Activated naive CD4-positive, alpha-beta T cell treated with anti-CD3 and anti-CD28 coated beads, Interleukin-2, amount 50 U/mL, for 72 hours (primary cell): Measurements from ENCODE around the gene RASD2. TPM values are rescaled to one million over a fixed set of nuclear protein-coding genes. Genes with fewer than 3 reads are reported as not detected.

Experiments used
- ATAC-seq, 2 donors: fragments of 150-1000 bp; cut with Tn5 transposase; 2 replicates each; pipeline ENCODE4 v1.10.0; 2021; ENCODE audit warnings: mild to moderate bottlenecking in 2 of 2, moderate library complexity in 2 of 2
- DNase-seq, 2 donors: peaks; one replicate each; pipeline ENCODE4 v3.0.0; 2021 to 2022; ENCODE audit warnings: low spot score in 2 of 2
- H3K27ac Mint-ChIP-seq, 2 donors: one replicate each; pipeline ENCODE4 v1.8.0; 2022; ENCODE audit warnings: mild to moderate bottlenecking in 2 of 2, mixed read lengths in 2 of 2
- H3K36me3 Mint-ChIP-seq, 2 donors: one replicate each; pipeline ENCODE4 v1.8.0; 2022; ENCODE audit warnings: mixed read lengths in 2 of 2
- H3K9me3 Mint-ChIP-seq, 2 donors: one replicate each; pipeline ENCODE4 v1.8.0; 2022; ENCODE audit warnings: mixed read lengths in 2 of 2
- total RNA-seq, 2 donors: library from RNA; stranded (reverse); gene quantifications; one replicate each; pipeline ENCODE4 v1.2.3, GENCODE V29; 2022

RASD2 gene
- total RNA-seq, 2 donors from 2014 or later: 0.08 to 0.46 TPM

DNA sequence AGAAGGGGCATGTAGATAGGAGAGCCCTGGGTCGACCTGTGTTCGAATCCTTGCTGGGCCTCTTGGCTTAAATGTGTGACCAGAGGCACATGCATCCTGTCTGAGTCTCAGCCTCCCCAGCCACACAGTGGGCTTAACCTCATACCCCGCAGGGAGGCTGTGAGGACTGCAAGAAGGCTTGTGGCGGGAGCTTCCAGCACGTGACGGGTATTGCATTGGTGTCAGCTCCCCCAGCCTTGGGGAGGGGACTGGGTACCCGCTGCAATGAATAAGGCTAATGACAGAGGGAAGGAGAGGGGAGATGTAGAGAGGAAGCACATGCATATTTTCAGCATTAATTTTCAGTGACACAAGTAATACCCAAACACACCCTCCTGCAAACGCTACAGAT is 8.1 kb downstream of the RASD2 start:
- ATAC-seq: no peak
- Mint-ChIP-seq H3K27ac (no peak overlapping the region), H3K9me3 (no peaks in the 10 kb centered on the region), H3K36me3 (no peaks in the 10 kb centered on the region)
- DNase-seq: no peak

DNA sequence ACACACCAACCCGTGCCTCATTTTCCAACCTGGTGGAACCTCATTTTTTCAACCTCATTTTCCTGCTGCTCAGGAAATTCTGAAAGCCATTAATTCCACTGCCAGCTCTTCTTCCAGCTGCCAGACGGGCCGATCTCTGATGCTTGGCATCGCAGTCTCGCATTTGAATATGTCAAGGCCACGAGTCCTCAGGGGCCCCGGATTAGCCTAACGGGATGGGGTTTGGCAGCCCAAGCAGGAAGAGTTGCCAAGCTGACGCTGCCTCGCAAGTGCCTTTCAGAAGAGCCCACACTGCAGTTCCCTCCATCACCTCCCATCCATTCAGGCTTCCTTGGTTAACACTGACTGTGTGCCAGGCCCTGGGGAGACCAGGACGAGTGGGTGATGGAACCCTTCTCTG is 8.7 kb downstream of the RASD2 start:
- H3K27ac Mint-ChIP-seq: no peak overlapping the region
- no peak for DNase-seq
- no peaks in the 10 kb centered on the region for H3K9me3 Mint-ChIP-seq
- no peaks in the 10 kb centered on the region for H3K36me3 Mint-ChIP-seq
- no peak for ATAC-seq

DNA sequence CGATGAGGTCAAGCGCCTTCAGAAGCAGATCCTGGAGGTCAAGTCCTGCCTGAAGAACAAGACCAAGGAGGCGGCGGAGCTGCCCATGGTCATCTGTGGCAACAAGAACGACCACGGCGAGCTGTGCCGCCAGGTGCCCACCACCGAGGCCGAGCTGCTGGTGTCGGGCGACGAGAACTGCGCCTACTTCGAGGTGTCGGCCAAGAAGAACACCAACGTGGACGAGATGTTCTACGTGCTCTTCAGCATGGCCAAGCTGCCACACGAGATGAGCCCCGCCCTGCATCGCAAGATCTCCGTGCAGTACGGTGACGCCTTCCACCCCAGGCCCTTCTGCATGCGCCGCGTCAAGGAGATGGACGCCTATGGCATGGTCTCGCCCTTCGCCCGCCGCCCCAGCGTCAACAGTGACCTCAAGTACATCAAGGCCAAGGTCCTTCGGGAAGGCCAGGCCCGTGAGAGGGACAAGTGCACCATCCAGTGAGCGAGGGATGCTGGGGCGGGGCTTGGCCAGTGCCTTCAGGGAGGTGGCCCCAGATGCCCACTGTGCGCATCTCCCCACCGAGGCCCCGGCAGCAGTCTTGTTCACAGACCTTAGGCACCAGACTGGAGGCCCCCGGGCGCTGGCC is 11.0 kb downstream of the RASD2 start:
- H3K36me3 Mint-ChIP-seq: no peaks in the 10 kb centered on the region
- no peaks in the 10 kb centered on the region for H3K9me3 Mint-ChIP-seq
- ATAC-seq: no peak
- H3K27ac Mint-ChIP-seq: no peak overlapping the region
- no peak for DNase-seq

DNA sequence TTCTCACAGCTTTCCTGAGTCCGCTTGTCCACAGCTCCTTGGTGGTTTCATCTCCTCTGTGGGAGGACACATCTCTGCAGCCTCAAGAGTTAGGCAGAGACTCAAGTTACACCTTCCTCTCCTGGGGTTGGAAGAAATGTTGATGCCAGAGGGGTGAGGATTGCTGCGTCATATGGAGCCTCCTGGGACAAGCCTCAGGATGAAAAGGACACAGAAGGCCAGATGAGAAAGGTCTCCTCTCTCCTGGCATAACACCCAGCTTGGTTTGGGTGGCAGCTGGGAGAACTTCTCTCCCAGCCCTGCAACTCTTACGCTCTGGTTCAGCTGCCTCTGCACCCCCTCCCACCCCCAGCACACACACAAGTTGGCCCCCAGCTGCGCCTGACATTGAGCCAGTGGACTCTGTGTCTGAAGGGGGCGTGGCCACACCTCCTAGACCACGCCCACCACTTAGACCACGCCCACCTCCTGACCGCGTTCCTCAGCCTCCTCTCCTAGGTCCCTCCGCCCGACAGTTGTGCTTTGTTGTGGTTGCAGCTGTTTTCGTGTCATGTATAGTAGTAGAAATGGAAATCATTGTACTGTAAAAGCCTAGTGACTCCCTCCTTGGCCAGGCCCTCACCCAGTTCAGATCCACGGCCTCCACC is 11.7 kb downstream of the RASD2 start:
- Mint-ChIP-seq H3K27ac (no peak overlapping the region), H3K9me3 (no peaks in the 10 kb centered on the region)
- ATAC-seq: peak; percentile 80 to 97

DNA sequence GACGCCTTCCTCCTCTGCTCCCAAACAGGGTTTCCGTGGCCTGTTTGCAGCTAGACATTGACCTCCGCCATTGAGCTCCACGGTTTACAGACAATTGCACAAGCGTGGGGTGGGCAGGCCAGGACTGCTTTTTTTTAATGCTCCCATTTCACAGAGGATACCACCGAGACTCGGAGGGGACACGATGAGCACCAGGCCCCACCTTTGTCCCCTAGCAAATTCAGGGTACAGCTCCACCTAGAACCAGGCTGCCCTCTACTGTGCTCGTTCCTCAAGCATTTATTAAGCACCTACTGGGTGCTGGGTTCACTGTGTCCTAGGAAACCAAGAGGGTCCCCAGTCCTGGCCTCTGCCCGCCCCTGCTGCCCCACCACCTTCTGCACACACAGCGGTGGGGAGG is 12.2 kb downstream of the RASD2 start:
- Mint-ChIP-seq H3K27ac (no peak overlapping the region), H3K36me3 (no peaks in the 10 kb centered on the region), H3K9me3 (no peaks in the 10 kb centered on the region)
- no peak for DNase-seq
- no peak for ATAC-seq

More for the DNA sequence above, 11.7 kb downstream of the RASD2 start:
- peak; percentile 63 to 84 for DNase-seq
- H3K36me3 Mint-ChIP-seq: no peaks in the 10 kb centered on the region

DNA sequence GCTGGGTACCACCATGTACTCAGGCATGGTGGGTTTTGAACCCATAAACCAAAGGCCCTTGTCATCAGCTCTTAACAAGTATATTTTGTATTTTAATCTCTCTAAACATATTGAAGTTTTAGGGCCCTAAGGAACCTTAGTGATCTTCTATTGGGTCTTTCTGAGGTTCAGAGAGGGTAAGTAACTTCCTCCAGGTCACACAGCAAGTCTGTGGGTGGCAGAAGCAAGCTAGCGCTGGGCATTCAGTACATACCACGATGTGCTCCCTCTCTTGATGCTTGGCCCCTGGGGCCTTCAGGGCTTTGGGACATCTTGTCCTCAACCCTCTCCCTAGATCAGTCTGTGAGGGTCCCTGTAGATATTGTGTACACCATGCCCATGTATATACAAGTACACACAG is 12.7 kb downstream of the RASD2 start:
- Mint-ChIP-seq H3K27ac (no peak overlapping the region), H3K9me3 (no peaks in the 10 kb centered on the region), H3K36me3 (no peaks in the 10 kb centered on the region)
- no peak for ATAC-seq
- DNase-seq: no peak

DNA sequence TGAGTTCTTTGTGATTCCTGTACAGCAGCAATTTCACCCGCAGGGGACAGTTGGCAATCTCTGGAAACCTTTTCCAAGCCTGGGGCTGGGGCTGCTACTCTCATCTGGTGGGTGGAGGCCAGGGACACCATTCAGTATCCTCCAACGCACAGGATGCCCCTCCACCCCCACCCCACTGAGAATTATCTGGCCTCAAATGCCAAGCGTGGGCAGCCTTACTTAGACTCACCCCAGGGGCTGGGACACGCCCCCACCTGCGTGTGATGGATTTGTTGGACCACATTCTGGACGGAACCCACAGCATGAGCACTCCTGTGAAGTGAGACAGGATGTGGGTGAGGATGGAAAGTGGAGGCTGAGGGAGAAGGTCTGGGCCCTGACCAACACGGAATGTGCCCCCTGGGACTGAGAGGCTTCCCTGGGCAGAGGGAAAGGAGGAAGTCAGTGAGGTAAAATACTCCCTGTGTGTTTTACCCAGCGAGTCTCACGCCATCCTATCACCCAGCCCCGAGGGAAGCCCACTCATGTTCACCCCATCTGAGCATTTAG is 13.7 kb downstream of the RASD2 start:
- no peak for ATAC-seq
- Mint-ChIP-seq H3K27ac (no peak overlapping the region), H3K36me3 (no peaks in the 10 kb centered on the region), H3K9me3 (no peaks in the 10 kb centered on the region)
- no peak for DNase-seq

DNA sequence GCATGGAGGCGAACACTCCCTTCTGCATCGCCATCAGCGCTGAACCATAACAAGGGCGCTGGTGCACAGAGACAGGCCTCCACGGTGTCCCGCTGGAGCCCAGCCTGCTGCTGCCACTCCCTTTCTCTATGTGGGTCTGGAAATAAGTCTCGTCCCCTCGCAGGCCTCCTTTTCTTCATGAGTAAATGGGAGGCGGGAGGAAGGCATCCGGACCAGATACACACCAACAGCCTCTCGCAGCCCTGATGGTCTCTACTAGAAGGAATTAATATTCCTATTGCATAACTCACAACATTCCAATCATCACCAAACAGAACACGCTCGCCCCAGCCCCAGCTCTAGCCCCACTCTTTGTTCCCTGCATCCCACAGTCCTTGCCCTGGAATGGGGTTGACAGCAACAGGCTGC is 14.9 kb downstream of the RASD2 start:
- Mint-ChIP-seq H3K9me3 (no peaks in the 10 kb centered on the region), H3K36me3 (no peaks in the 10 kb centered on the region), H3K27ac (no peak overlapping the region)
- DNase-seq (no peak), ATAC-seq (no peak)

DNA sequence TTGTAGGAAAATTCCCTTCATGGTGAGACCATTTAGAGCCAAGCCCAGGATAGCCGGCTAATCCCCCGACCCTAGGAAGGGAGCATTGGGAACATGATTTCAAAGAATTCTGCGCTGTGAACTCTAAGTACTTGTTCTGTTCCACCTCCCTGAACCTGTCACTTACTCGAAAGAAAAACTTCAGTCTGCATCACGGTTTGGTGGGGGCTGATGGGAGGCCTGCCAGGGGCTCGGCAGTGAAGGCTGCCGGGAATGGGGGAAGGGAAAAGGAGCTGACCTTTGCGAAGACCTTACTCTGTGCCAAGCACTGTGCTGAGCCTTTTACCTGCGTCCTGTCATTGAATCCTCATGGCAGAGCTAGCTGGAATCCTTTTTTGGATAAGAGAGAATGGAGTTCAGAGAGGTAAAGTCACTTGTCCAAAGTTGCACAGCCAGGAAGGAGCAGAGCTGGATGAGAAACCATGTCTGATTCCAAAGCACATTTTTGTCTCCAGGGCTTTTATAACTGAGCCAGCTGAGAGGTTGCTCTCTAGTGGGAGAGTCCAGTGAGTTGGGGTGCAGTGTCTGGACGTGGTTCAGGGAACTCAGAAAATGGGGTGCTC is 15.4 kb downstream of the RASD2 start:
- ATAC-seq: no peak
- H3K27ac Mint-ChIP-seq: no peak overlapping the region
- H3K9me3 Mint-ChIP-seq: no peaks in the 10 kb centered on the region
- DNase-seq: no peak
- no peaks in the 10 kb centered on the region for H3K36me3 Mint-ChIP-seq

DNA sequence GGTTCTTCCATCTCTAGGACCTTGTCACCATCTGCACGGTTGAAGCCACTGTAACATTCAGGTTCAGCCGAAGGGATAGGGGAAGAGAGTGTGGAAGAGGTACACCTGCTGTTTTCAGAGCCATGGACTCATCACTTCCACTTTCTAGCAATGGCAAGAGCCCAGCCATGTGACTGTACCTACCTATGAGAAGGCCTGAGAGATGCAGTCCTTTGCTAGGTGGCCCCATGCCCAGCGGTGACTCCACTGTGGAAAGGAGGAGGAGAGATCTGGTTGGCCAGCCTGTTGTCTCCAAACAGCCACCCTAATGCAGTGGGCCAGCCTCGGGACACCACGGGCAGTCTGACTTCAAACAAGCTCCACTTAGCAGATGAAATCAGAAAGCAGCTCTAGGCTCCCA is 16.0 kb downstream of the RASD2 start:
- no peaks in the 10 kb centered on the region for H3K36me3 Mint-ChIP-seq
- ATAC-seq: no peak

DNA sequence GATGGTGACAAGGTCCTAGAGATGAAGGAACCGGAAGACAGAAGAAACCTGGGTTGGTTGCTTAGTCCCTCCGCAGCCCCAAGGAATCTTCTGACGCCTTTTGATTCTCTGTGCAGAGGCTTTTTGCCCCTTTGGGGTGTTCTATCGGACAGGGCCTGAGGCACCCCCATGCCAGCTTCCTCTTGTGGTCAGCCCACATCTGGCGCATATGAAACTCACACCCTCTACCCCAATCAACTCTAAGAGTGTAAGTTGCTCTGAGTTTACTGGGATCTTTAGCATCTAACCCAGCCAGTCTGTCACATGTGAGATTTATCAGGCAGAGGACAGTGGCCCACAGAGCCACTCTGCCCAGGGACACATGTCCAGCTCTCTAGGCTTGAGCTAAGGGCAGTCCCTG is 17.4 kb downstream of the RASD2 start:
- H3K9me3 Mint-ChIP-seq: no peaks in the 10 kb centered on the region
- ATAC-seq: peak in 1 of 2 donors; percentile 16
- no peaks in the 10 kb centered on the region for H3K36me3 Mint-ChIP-seq
- DNase-seq: no peak
- no peak overlapping the region for H3K27ac Mint-ChIP-seq

More for the DNA sequence above, 16.0 kb downstream of the RASD2 start:
- H3K9me3 Mint-ChIP-seq: no peaks in the 10 kb centered on the region
- no peak for DNase-seq
- H3K27ac Mint-ChIP-seq: no peak overlapping the region

DNA sequence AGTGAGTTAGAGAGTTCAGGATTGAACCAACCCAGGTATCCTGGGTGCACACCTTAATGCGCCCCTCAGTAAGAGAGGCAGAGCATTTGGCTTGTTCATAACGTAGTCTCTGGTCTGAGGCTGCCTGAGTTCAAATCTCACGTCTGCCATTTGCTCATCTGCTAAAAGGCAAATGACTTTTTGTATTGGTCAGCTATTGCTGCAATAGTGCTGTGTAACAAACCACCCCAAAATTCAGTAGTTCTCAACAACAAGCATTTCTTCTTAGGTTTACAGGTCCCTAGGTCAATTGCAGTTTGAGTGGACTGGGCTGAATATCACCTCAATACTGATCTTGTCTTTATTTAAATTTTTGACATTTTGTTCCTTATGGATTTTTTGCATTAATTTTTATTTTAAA is 18.1 kb downstream of the RASD2 start:
- ATAC-seq (no peak), DNase-seq (no peak)
- Mint-ChIP-seq H3K27ac (no peak overlapping the region), H3K36me3 (no peaks in the 10 kb centered on the region), H3K9me3 (no peaks in the 10 kb centered on the region)

DNA sequence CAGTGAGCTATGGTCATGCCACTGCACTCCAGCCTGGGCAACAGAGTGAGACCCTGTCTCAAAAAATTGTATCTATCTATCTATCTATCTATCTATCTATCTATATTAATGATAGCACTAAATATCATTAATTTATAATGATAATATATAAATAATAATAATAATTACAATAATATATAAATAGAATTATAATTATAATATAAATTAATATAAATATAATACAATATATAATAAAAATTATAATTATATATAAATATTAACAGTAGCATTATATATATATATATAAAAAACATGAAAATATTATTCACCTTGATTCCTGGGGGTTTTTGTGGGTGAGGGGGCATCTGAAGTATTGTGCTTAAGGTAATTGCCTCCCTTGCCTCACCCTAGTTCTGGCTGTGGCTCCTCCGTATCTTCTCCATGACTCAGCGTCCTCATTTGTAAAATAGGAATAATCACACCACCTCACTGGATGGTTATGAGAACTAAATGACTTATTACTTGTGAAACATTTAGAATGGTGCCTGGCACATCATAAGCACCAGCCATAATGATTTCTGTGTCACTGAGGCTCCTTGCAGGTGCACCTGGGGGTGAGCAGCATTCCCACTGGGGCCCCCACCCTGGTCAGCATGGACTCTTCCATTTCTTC is 18.8 kb downstream of the RASD2 start:
- no peaks in the 10 kb centered on the region for H3K9me3 Mint-ChIP-seq
- no peak for DNase-seq
- no peaks in the 10 kb centered on the region for H3K36me3 Mint-ChIP-seq
- no peak for ATAC-seq
- no peak overlapping the region for H3K27ac Mint-ChIP-seq

DNA sequence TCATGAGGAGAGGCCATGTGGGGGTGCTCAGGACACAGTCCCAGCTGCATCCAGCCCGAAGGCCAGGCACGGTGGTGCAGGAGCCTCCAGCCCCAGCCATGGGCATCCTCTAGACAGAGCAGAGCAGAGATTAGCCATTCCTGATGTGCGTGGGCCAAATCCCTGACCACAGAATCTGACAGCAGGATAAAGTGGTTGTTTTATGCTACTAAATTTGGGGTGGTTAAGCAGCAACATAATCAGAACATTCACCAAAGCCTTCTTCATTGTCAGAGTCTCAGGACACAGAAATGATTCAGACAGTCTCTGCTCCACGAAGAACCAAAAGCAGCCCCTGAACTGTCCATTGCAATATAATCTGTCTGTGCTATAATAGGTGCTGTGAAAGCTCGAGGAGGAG is 19.7 kb downstream of the RASD2 start:
- ATAC-seq (no peak), DNase-seq (no peak)
- H3K9me3 Mint-ChIP-seq: no peaks in the 10 kb centered on the region
- no peak overlapping the region for H3K27ac Mint-ChIP-seq
- H3K36me3 Mint-ChIP-seq: no peaks in the 10 kb centered on the region

DNA sequence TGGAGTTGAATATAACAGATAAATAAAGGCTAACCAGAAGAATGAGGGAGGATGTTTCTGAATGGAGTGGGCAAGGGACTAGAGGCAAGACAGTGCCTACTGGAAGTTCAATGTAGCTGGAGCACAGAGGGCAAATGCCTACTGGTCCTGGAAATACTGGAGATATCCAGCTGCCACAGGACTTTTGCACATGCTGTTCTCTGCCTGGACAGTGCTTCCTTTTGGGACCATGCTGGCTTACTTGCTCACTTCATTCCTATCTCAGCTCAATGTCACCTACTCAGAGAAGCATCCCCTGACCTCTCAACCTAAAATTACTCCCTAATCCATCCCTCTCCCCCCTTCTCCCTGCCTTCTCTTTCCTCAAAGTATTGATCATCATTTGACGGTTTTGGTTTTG is 20.2 kb downstream of the RASD2 start:
- Mint-ChIP-seq H3K27ac (no peak overlapping the region), H3K9me3 (no peaks in the 10 kb centered on the region), H3K36me3 (no peaks in the 10 kb centered on the region)
- DNase-seq: no peak
- ATAC-seq: no peak

DNA sequence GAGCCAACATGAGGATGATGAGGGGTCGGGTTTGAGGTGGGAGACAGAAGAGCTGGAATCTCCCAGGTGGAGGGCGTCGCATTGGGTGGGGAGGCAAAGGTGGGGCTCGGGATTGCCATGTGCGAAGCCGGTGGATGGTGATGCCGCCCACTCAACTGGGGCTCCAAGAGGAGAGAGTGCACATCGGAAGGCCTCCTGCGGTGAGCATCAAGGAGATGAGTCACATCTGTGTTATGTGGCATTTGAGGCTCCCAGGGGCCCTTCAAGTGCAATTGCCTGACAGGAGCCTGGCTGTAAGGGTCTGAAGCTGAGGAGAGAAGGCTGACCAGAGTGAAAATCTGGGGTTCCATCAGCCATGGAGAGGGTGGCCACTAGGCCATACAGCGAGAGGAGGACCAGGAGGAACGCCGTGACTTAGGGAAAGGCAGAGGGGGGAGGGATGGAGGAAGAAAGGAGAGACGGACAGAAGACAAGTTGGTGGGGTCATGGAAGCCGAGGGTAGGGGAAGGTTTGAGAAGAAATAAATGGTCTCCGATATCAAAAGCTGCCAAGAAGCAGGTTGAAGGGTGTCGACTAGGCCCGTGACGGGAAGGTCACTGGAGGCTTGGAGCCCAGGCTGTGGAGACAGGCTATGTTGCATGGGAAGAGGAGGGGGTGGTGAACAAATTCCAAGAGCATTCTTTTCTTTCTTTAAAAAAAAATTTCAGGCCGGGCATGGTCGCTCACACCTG is 21.3 kb downstream of the RASD2 start:
- DNase-seq (no peak), ATAC-seq (no peak)
- no peaks in the 10 kb centered on the region for H3K9me3 Mint-ChIP-seq
- no peak overlapping the region for H3K27ac Mint-ChIP-seq
- no peaks in the 10 kb centered on the region for H3K36me3 Mint-ChIP-seq

DNA sequence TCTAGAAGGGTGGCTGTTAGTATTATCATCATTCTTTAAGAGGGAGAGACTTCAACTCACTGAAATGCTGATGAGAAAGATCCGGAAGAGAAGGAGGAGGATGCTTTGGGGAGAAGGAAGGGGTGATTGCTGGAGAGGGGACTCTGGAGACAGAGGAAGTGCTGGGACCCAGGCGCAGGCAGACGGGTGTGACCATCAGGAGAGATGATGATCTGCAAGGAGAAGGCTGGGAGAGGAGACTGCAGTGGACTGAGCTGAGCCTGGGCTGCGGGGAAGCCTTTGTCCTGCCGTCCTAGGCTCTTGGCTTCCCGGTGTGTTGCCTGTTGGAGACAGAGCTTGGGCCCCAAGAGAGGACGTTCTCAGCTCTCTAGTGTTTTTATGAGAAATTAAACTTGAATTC is 22.6 kb downstream of the RASD2 start:
- ATAC-seq (no peak), DNase-seq (no peak)
- Mint-ChIP-seq H3K27ac (no peak overlapping the region), H3K36me3 (no peaks in the 10 kb centered on the region), H3K9me3 (no peaks in the 10 kb centered on the region)
